SH-SY5Y (cell line): ENCODE data around the gene CCDC157.

Experiments used
- GATA2 ChIP-seq: IDR thresholded peaks from 2 replicates; pipeline ENCODE4 v1.6.1; 2011; ENCODE audit warnings: mild to moderate bottlenecking, low read depth, low read length
- GATA3 ChIP-seq: IDR thresholded peaks from 2 replicates; pipeline ENCODE4 v1.6.1; 2011; ENCODE audit warnings: low read depth, mild to moderate bottlenecking, low read length, moderate library complexity

DNA sequence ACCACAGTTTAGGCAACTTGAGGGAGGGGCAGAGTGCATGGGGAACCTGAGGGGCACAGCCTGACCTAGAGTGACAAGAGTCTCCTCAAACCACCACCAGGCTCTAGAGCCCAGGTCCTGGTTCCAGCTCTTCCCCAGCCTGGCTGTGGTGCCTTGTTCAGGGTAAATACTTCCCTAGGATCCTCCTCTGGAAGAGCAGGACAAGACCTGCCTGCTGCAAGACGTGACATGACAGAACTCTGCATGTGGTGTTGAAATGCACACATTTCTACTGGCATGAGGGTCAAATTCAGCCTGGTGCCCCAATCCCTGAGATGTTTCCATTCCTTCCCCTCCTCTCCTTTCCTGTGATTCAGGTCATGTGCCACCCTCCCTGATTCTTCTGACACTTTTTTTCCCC lies 43.4 kb downstream of the CCDC157 start:
- TF ChIP-seq GATA3, result no peak
- TF ChIP-seq GATA2, result no peak
